WTC11 (cell line): ENCODE results near the gene WNK1. TPM values are rescaled to one million over a fixed set of nuclear protein-coding genes. Genes with fewer than 3 reads are reported as not detected.

Source experiments
- ATAC-seq: fragments of 200-7000 bp; cut with Tn5 transposase; 2 replicates; pipeline ENCODE4 v1.10.0; 2021; ENCODE audit warnings: mild to moderate bottlenecking, moderate library complexity
- CTCF ChIA-PET: fragments of 300-600 bp; sonication (Branson Sonifier 250); formaldehyde crosslinking; loops from one replicate; lab custom pipeline; 2021; ENCODE audit warnings: antibody characterized with exemption; lab: Charles Lee
- POLR2A ChIA-PET: fragments of 350-600 bp; sonication (Branson Sonifier 250); formaldehyde crosslinking; loops from one replicate; lab custom pipeline; 2021; ENCODE audit warnings: antibody characterized with exemption; lab: Charles Lee
- DNase-seq: peaks from one replicate; pipeline ENCODE4 v3.0.0; 2021; ENCODE audit warnings: low spot score
- H3K27ac Mint-ChIP-seq: 2 replicates; pipeline ENCODE4 v1.8.0; 2021; ENCODE audit warnings: mixed read lengths
- H3K27me3 Mint-ChIP-seq: 2 replicates; pipeline ENCODE4 v1.8.0; 2021; ENCODE audit warnings: low read depth, mild to moderate bottlenecking, moderate library complexity, mixed read lengths
- H3K36me3 Mint-ChIP-seq: 2 replicates; pipeline ENCODE4 v1.8.0; 2021; ENCODE audit warnings: mixed read lengths
- H3K4me1 Mint-ChIP-seq: 2 replicates; pipeline ENCODE4 v1.8.0; 2022; ENCODE audit warnings: mixed read lengths
- H3K4me3 Mint-ChIP-seq: 2 replicates; pipeline ENCODE4 v1.8.0; 2021; ENCODE audit warnings: mild to moderate bottlenecking, moderate library complexity, mixed read lengths
- H3K9me3 Mint-ChIP-seq: 2 replicates; pipeline ENCODE4 v1.8.0; 2021; ENCODE audit warnings: mixed read lengths
- AFF4 ChIP-seq: sonication (generic); formaldehyde crosslinking; IDR thresholded peaks from 2 replicates; pipeline ENCODE4 v1.8.1; 2023; ENCODE audit warnings: mild to moderate bottlenecking, missing genetic modification reagents, borderline replicate concordance
- CTCF ChIP-seq: fragments of 200-600 bp; IDR thresholded peaks from 2 replicates; pipeline ENCODE4 v1.8.0; 2022; ENCODE audit warnings: antibody characterized with exemption
- FOXP1 ChIP-seq: sonication (generic); formaldehyde crosslinking; IDR thresholded peaks from 2 replicates; pipeline ENCODE4 v1.8.0; 2022; ENCODE audit warnings: missing genetic modification reagents, mild to moderate bottlenecking, moderate library complexity, borderline replicate concordance
- GABPB1 ChIP-seq: sonication (generic); formaldehyde crosslinking; IDR thresholded peaks from 2 replicates; pipeline ENCODE4 v1.8.1; 2023; ENCODE audit warnings: mild to moderate bottlenecking, missing genetic modification reagents
- GRHL2 ChIP-seq: fragments of 250-450 bp; sonication (Bioruptor Pico); IDR thresholded peaks from 2 replicates; pipeline ENCODE4 v1.8.0; 2022; ENCODE audit warnings: mild to moderate bottlenecking, moderate library complexity; ENCODE audit not compliant: insufficient replicate concordance, severe bottlenecking
- JAZF1 ChIP-seq: fragments of 250-450 bp; sonication (Bioruptor Pico); IDR thresholded peaks from 2 replicates; pipeline ENCODE4 v1.9.0; 2021; ENCODE audit warnings: moderate library complexity, mild to moderate bottlenecking, inconsistent platforms
- JUN ChIP-seq: sonication (generic); formaldehyde crosslinking; IDR thresholded peaks from 2 replicates; pipeline ENCODE4 v1.8.0; 2023; ENCODE audit warnings: mild to moderate bottlenecking, missing genetic modification reagents
- PRRX2 ChIP-seq: fragments of 250-450 bp; sonication (Bioruptor Pico); IDR thresholded peaks from 2 replicates; pipeline ENCODE4 v1.8.0; 2021; ENCODE audit warnings: mild to moderate bottlenecking
- TEAD1 ChIP-seq: sonication (generic); formaldehyde crosslinking; IDR thresholded peaks from 2 replicates; pipeline ENCODE4 v1.8.0; 2022; ENCODE audit warnings: mild to moderate bottlenecking, missing genetic modification reagents
- ZNF512 ChIP-seq: sonication (generic); formaldehyde crosslinking; IDR thresholded peaks from 2 replicates; pipeline ENCODE4 v1.8.1; 2022; ENCODE audit warnings: missing genetic modification reagents, borderline replicate concordance
- total RNA-seq: library from RNA; stranded (reverse); gene quantifications from 3 replicates; pipeline ENCODE4 v1.2.3, GENCODE V29; 2021
- TF ChIP-seq, protein P1 (sequence below): sonication (generic); formaldehyde crosslinking; IDR thresholded peaks from 2 replicates; pipeline ENCODE4 v1.8.1; 2023; ENCODE audit warnings: mild to moderate bottlenecking, missing genetic modification reagents
- TF ChIP-seq, protein P2 (sequence below): sonication (generic); formaldehyde crosslinking; IDR thresholded peaks from 2 replicates; pipeline ENCODE4 v1.8.1; 2022; ENCODE audit warnings: mild to moderate bottlenecking, missing genetic modification reagents, moderate library complexity, borderline replicate concordance
- TF ChIP-seq, protein P3 (sequence below): sonication (generic); formaldehyde crosslinking; conservative IDR thresholded peaks from 2 replicates; pipeline ENCODE4 v1.8.1; 2023; ENCODE audit warnings: mild to moderate bottlenecking, low read depth, missing genetic modification reagents, moderate library complexity

WNK1 gene
- total RNA-seq, 1 experiment from 2014 or later, result 118 TPM

DNA sequence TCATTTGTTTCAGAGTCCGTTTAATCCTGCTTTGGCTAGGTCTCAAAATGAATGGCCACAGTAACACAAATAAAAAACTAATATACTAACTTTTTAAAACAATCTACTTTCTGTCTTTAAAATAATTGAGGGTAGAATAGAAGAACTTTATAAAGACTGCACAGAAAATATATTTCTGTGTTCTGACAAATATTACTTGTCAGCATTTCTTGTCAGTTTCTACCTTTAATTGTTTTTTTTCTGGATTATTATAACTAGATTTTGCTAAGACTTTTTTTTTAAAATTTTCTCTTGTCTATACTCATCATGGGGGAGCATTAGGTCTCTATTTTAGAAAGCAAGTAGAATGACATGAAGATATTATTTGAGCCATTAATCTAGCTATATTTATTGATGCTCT, 110.9 kb downstream of the WNK1 start (continued):
- TF ChIP-seq, protein P1, sequence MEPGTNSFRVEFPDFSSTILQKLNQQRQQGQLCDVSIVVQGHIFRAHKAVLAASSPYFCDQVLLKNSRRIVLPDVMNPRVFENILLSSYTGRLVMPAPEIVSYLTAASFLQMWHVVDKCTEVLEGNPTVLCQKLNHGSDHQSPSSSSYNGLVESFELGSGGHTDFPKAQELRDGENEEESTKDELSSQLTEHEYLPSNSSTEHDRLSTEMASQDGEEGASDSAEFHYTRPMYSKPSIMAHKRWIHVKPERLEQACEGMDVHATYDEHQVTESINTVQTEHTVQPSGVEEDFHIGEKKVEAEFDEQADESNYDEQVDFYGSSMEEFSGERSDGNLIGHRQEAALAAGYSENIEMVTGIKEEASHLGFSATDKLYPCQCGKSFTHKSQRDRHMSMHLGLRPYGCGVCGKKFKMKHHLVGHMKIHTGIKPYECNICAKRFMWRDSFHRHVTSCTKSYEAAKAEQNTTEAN (CRISPR knock-in tag), result no peak
- TF ChIP-seq CTCF, result no peak

DNA sequence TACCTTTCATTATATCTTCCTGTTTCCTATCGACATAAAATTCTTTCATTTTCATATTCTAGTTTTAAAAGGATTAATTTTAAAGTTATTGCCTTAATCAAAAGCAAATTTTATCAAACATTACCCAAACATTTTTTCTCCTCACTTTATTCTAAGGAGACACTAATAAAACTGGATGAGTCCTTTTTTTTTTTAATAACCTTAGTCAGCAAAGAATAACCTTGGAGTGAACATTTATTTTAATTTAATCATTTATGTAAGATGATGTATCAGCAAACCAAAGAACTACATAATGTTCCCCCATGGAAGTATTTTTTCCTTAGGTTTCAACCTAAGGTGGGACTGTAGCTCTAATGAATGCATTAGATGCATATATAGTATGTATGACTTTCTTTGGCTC, 113.2 kb downstream of the WNK1 start:
- POLR2A ChIA-PET, result no interaction called here
- ATAC-seq, result no peak

GRCh38 chr12:867905-868304, 115.5 kb downstream of the WNK1 start:
- no peak overlapping the region for H3K4me3 Mint-ChIP-seq
- TF ChIP-seq FOXP1 (CRISPR knock-in tag) (no peak), CTCF (no peak), JUN (CRISPR knock-in tag) (no peak), GABPB1 (CRISPR knock-in tag) (no peak), GRHL2 (CRISPR knock-in tag) (no peak)
- TF ChIP-seq, protein P2, sequence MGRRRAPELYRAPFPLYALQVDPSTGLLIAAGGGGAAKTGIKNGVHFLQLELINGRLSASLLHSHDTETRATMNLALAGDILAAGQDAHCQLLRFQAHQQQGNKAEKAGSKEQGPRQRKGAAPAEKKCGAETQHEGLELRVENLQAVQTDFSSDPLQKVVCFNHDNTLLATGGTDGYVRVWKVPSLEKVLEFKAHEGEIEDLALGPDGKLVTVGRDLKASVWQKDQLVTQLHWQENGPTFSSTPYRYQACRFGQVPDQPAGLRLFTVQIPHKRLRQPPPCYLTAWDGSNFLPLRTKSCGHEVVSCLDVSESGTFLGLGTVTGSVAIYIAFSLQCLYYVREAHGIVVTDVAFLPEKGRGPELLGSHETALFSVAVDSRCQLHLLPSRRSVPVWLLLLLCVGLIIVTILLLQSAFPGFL (CRISPR knock-in tag), result no peak
- TF ChIP-seq, protein P3, sequence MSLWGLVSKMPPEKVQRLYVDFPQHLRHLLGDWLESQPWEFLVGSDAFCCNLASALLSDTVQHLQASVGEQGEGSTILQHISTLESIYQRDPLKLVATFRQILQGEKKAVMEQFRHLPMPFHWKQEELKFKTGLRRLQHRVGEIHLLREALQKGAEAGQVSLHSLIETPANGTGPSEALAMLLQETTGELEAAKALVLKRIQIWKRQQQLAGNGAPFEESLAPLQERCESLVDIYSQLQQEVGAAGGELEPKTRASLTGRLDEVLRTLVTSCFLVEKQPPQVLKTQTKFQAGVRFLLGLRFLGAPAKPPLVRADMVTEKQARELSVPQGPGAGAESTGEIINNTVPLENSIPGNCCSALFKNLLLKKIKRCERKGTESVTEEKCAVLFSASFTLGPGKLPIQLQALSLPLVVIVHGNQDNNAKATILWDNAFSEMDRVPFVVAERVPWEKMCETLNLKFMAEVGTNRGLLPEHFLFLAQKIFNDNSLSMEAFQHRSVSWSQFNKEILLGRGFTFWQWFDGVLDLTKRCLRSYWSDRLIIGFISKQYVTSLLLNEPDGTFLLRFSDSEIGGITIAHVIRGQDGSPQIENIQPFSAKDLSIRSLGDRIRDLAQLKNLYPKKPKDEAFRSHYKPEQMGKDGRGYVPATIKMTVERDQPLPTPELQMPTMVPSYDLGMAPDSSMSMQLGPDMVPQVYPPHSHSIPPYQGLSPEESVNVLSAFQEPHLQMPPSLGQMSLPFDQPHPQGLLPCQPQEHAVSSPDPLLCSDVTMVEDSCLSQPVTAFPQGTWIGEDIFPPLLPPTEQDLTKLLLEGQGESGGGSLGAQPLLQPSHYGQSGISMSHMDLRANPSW (CRISPR knock-in tag), result no peak

More for the DNA sequence above, 113.2 kb downstream of the WNK1 start:
- CTCF ChIA-PET, result no interaction called here
- DNase-seq, result no peak
- no peaks in the 10 kb centered on the region for H3K9me3 Mint-ChIP-seq
- no peak overlapping the region for H3K4me3 Mint-ChIP-seq
- H3K27ac Mint-ChIP-seq, result no peak overlapping the region
- H3K27me3 Mint-ChIP-seq, result no peaks in the 10 kb centered on the region
- no peaks in the 10 kb centered on the region for H3K4me1 Mint-ChIP-seq
- no peak for TF ChIP-seq JAZF1
- TF ChIP-seq PRRX2 (CRISPR knock-in tag), result no peak
- TF ChIP-seq TEAD1, result no peak
- no peak for TF ChIP-seq ZNF512 (CRISPR knock-in tag)
- TF ChIP-seq AFF4 (CRISPR knock-in tag), result no peak
- peaks cover 43% of the 10 kb centered on the region for H3K36me3 Mint-ChIP-seq

More at GRCh38 chr12:867905-868304, 115.5 kb downstream of the WNK1 start:
- POLR2A ChIA-PET, result no interaction called here
- Mint-ChIP-seq H3K27ac (no peak overlapping the region), H3K36me3 (peaks cover 25% of the 10 kb centered on the region), H3K27me3 (no peaks in the 10 kb centered on the region), H3K9me3 (no peaks in the 10 kb centered on the region), H3K4me1 (no peaks in the 10 kb centered on the region)
- CTCF ChIA-PET, result interaction anchor here (0.8 to 1.0 kb wide), 2 partner anchors 253 to 292 kb away, joined by 3 read pairs; no protein-coding TSS in a partner anchor
- no peak for ATAC-seq
- no peak for DNase-seq
